ENCODE data around the gene PGAM5.
"Not testable (repeated sequence)": the region's sequence is repeated elsewhere in the genome, so short reads cannot be mapped to it uniquely, and the experiment has no call there.

Gene PGAM5

DNA sequence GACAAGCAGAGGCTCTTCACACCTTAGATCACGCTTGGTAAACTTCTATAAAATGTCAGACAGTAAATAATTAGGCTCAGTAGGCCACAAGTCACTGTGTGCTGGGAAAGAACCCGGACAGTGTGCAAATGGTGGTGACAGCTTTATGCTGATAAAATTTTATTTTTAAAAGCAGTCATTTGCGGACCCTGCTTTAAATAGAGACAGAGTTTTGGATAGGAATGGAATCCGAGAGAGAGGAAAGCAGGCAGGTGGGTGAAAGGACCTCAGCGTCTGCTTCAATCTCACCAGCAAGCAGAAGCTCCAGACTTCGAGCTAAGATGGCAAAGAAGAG is 29.6 kb downstream of the PGAM5 start:
- no peak overlapping the region for H3K27ac Mint-ChIP-seq
- peaks cover 5% of the 10 kb centered on the region for H3K9me3 Mint-ChIP-seq
- peaks cover 9% of the 10 kb centered on the region for H3K4me1 Mint-ChIP-seq (ENCODE audit: low read depth)
- no peaks in the 10 kb centered on the region for H3K27me3 Mint-ChIP-seq (ENCODE audit: low read depth)
- peaks cover 65% of the 10 kb centered on the region for H3K36me3 Mint-ChIP-seq (ENCODE audit: low read depth)
- no peak overlapping the region for H3K4me3 Mint-ChIP-seq

DNA sequence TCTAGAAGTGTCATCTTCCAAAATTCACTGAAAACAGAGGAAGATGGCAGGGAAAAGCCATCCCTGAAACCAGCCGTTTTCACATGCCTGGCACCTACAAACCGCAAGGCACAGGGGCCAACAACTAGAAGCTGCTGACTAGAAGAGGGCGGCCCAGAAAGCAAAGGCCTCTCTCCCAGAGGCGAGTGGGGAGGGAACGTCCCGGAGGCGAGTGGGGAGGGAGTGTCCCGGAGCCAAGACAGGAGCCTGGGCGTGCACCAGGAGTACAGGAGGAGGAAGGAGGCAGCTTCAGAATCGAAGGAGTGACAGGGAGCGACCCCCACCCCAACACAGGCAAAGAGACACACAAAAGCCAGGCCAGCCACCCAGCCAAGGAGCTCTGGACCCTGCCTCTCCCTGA is 30.0 kb downstream of the PGAM5 start:
- H3K36me3 Mint-ChIP-seq (ENCODE audit: low read depth), result peaks cover 63% of the 10 kb centered on the region
- H3K4me3 Mint-ChIP-seq, result no peak overlapping the region
- no peaks in the 10 kb centered on the region for H3K27me3 Mint-ChIP-seq (ENCODE audit: low read depth)
- H3K27ac Mint-ChIP-seq, result no peak overlapping the region
- H3K4me1 Mint-ChIP-seq (ENCODE audit: low read depth), result peaks cover 9% of the 10 kb centered on the region
- peaks cover 5% of the 10 kb centered on the region for H3K9me3 Mint-ChIP-seq

DNA sequence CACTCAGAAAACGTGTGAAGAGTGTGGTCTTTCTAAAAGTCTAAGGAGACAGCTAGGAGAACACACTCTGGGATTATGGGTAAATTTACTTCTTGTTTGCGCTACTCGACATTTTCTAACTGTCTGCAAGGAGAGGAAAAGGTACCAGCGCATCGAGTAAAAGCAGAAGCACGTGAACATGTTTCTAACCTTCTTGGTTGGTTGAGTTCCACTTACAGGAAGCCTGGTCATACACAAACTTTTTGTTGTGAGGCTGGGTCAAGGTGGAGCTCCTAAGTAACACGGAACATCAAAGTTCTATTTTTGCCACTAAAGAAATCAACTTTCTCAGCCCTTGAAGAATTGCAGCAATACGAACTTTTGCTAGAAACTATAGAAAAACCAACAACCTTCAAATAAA is 31.0 kb downstream of the PGAM5 start:
- peaks cover 9% of the 10 kb centered on the region for H3K4me1 Mint-ChIP-seq (ENCODE audit: low read depth)
- no peaks in the 10 kb centered on the region for H3K27me3 Mint-ChIP-seq (ENCODE audit: low read depth)
- H3K9me3 Mint-ChIP-seq, result peaks cover 5% of the 10 kb centered on the region
- H3K4me3 Mint-ChIP-seq, result no peak overlapping the region
- no peak overlapping the region for H3K27ac Mint-ChIP-seq
- H3K36me3 Mint-ChIP-seq (ENCODE audit: low read depth), result peaks cover 61% of the 10 kb centered on the region

DNA sequence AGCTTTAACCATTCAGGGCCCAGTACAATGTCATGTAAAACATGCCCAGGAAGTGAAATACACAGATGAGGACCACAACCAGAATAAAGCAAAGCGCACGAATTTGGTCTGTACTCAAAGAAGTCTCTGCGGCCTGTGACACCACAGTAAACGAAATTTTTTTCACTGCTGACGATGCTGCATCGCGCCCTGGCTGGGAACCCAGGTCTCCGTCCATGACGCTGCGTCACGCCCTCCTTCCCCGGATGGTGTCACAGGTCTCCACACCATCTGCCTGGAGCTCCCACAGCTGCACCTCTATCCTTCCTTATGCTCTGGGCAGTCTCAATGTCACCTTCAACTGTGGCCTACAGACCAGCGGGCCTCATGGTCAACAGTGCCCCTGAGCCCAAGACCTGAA is 33.2 kb downstream of the PGAM5 start:
- Mint-ChIP-seq H3K9me3 (peaks cover 5% of the 10 kb centered on the region), H3K27ac (no peak overlapping the region), H3K4me1 (ENCODE audit: low read depth) (peaks cover 9% of the 10 kb centered on the region), H3K4me3 (no peak overlapping the region), H3K27me3 (ENCODE audit: low read depth) (no peaks in the 10 kb centered on the region), H3K36me3 (ENCODE audit: low read depth) (peaks cover 62% of the 10 kb centered on the region)

DNA sequence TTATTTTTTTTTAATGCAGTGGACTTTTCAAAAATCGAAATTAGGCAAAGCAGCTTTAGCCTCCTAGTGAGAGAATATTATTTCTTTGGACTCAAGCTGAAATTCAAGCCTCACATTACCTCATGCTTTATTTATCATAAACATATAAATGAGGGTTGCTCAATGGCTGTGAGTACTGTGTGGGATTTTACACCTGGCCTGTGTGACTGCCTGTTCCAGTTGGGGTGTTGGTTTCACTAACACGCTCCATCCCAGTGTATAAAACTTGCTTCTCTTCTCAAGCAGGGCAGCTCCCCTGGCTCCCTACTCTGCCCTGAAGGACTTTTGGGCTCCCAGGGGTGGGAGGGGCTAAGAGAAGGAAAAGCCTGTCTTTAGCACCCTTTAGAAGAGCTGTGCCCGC is 36.0 kb downstream of the PGAM5 start:
- Mint-ChIP-seq H3K4me1 (ENCODE audit: low read depth) (peaks cover 9% of the 10 kb centered on the region), H3K9me3 (peaks cover 5% of the 10 kb centered on the region), H3K36me3 (ENCODE audit: low read depth) (peaks cover 47% of the 10 kb centered on the region), H3K27ac (no peak overlapping the region), H3K4me3 (no peak overlapping the region), H3K27me3 (ENCODE audit: low read depth) (no peaks in the 10 kb centered on the region)

DNA sequence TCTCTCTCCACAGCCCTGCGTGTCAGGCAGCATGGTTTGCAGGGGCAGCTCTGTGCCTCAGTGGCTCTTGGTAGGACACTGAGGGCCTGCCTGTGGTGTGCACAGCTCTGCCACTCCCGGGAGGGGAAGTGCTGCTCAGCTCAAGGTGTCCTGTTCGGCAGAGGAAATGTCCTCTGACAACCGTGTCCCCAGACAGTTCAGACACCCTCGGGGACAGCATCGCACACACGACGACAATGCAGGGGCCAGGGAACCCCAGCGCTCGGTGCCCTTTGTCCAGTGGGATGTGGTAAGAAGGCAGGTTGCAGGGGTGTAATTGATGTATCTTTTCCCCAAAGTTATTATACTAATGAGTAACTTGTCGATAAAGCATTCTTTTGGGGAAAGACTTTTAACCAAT is 36.8 kb downstream of the PGAM5 start:
- H3K27ac Mint-ChIP-seq, result no peak overlapping the region
- peaks cover 39% of the 10 kb centered on the region for H3K36me3 Mint-ChIP-seq (ENCODE audit: low read depth)
- peaks cover 8% of the 10 kb centered on the region for H3K4me1 Mint-ChIP-seq (ENCODE audit: low read depth)
- no peaks in the 10 kb centered on the region for H3K27me3 Mint-ChIP-seq (ENCODE audit: low read depth)
- H3K4me3 Mint-ChIP-seq, result no peak overlapping the region
- peaks cover 5% of the 10 kb centered on the region for H3K9me3 Mint-ChIP-seq

DNA sequence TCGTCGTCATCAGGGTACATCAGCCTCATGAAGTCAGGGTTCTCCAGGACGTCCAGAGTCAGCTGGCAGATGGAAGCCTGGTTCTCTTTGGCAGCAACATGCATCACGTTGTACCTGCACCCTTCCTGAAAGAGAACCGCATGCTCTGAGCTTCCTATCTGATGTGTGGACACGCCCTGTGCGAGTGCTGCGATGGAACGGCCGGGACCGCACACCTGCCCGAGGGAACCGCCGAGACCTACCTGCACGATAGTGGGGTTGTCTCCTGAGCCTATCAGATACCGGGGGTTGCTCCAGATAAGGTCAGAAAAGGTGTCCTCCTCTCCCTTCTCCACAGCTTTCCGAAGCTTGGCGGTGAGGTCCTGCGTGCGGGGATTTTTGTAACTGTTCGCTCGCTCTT is 37.3 kb downstream of the PGAM5 start:
- Mint-ChIP-seq H3K27ac (no peak overlapping the region), H3K36me3 (ENCODE audit: low read depth) (peaks cover 37% of the 10 kb centered on the region), H3K4me1 (ENCODE audit: low read depth) (peaks cover 4% of the 10 kb centered on the region), H3K27me3 (ENCODE audit: low read depth) (no peaks in the 10 kb centered on the region), H3K9me3 (no peaks in the 10 kb centered on the region), H3K4me3 (no peak overlapping the region)

DNA sequence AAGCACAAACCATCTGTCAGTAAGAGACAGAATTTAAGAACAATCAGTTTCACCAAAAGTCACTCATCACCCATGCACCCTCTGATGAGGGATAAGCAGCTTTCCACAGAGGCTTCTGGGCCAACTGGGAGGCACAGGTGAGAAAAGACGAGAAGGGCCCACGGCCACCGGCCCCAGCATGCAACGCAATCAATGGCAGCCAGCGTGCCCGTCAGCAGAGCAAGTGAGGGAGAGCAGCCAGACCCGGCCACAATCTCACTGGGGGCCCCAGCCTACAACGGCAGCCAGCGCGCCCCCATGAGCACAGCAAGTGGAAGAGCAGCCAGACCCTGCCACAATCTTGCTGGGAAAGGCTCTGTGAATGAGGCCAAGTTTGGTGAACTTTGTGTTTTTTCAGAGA is 37.7 kb downstream of the PGAM5 start:
- no peak overlapping the region for H3K27ac Mint-ChIP-seq
- peaks cover 36% of the 10 kb centered on the region for H3K36me3 Mint-ChIP-seq (ENCODE audit: low read depth)
- H3K27me3 Mint-ChIP-seq (ENCODE audit: low read depth), result no peaks in the 10 kb centered on the region
- H3K4me1 Mint-ChIP-seq (ENCODE audit: low read depth), result peaks cover 3% of the 10 kb centered on the region
- no peaks in the 10 kb centered on the region for H3K9me3 Mint-ChIP-seq
- no peak overlapping the region for H3K4me3 Mint-ChIP-seq

DNA sequence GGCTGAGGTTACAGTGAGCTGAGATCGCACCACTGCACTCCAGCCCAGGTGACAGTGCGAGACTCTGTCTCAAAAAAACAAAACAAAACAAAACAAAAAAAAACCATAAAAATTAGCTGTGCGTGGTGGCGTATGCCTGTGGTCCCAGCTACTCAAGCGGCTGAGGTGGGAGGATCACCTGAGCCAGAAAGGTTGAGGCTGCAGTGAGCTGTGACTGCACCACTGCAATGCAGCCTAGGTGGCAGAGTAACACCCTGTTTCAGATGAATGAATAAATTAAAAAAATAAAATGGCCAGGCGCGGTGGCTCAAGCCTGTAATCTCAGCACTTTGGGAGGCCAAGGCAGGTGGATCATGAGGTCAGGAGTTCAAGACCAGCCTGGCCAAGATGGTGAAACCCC is 43.0 kb downstream of the PGAM5 start:
- H3K4me3 Mint-ChIP-seq; H3K27me3 Mint-ChIP-seq (ENCODE audit: low read depth); H3K9me3 Mint-ChIP-seq; H3K27ac Mint-ChIP-seq; H3K4me1 Mint-ChIP-seq (ENCODE audit: low read depth): not testable (repeated sequence)
- H3K36me3 Mint-ChIP-seq (ENCODE audit: low read depth), result peaks cover 20% of the 10 kb centered on the region

DNA sequence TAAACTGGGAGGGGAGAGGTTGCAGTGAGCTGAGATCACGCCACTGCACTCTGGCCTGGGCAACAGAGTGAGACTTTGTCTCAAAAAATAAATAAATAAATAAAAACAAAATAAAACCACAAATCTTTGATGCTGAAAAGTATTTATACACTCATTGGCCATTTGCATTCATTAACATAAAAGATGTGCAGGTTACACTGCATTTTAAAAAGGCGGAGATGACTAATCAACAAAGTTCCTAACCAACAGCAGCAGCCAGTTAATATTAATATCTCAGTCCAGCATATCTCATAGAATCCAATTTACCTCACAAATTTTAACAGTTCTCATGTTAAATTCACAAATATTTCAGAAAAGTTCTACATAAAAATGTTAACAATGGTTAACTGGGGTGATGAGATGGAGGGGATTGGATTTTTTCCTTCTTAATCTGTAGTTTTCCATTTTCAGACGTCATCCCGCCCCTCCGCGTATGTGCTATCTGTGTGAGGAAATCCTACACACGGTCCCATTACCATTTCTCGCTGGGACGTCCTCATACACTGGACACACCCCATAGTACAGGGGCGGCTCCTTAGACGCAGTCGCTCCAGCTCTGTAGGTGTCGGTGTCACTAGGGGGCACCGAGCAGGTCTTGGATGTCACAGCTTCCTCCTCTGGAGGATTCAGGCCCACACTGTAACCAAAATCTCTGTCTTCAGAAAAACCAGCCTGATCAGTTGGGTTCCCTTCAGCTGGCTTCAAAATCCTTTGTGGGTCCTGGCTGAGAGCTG is 43.7 kb downstream of the PGAM5 start:
- Mint-ChIP-seq H3K9me3 (no peaks in the 10 kb centered on the region), H3K27me3 (ENCODE audit: low read depth) (no peaks in the 10 kb centered on the region), H3K36me3 (ENCODE audit: low read depth) (peaks cover 20% of the 10 kb centered on the region), H3K4me3 (no peak overlapping the region), H3K4me1 (ENCODE audit: low read depth) (peaks cover 2% of the 10 kb centered on the region), H3K27ac (no peak overlapping the region)

DNA sequence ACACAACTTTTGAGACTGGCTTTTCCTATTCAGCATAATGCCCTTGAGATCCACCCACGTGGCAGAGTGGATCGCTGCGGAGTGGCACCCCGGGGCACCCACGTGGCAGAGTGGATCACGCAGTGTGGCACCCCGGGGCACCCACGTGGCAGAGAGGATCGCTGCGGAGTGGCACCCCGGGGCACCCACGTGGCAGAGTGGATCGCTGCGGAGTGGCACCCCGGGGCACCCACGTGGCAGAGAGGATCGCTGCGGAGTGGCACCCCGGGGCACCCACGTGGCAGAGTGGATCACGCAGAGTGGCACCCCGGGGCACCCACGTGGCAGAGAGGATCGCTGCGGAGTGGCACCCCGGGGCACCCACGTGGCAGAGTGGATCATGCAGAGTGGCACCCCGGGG is 48.2 kb downstream of the PGAM5 start:
- H3K9me3 Mint-ChIP-seq; H3K27ac Mint-ChIP-seq; H3K27me3 Mint-ChIP-seq (ENCODE audit: low read depth); H3K4me3 Mint-ChIP-seq: not testable (repeated sequence)
- Mint-ChIP-seq H3K4me1 (ENCODE audit: low read depth) (peaks cover 15% of the 10 kb centered on the region), H3K36me3 (ENCODE audit: low read depth) (peaks cover 20% of the 10 kb centered on the region)

DNA sequence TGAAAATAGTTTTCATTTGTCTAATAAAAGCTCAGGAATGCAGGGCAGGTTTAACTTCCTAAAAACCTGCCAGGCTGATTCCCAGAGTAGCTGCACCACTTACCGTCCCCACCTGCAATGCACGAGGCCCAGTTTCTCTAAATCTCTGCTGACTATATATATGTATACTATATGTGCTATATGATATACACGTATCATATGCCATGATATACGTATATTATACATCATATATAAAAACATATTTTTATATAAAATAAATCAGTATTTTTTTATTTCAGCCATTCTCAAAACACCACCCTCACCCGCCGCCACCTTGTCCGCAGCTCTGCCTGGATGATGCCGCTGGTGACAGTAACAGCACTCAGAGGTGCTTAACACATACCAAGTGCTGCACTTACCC is 48.7 kb downstream of the PGAM5 start:
- Mint-ChIP-seq H3K36me3 (ENCODE audit: low read depth) (peaks cover 18% of the 10 kb centered on the region), H3K4me1 (ENCODE audit: low read depth) (peaks cover 15% of the 10 kb centered on the region), H3K27ac (no peak overlapping the region), H3K4me3 (no peak overlapping the region), H3K9me3 (no peaks in the 10 kb centered on the region), H3K27me3 (ENCODE audit: low read depth) (no peaks in the 10 kb centered on the region)

DNA sequence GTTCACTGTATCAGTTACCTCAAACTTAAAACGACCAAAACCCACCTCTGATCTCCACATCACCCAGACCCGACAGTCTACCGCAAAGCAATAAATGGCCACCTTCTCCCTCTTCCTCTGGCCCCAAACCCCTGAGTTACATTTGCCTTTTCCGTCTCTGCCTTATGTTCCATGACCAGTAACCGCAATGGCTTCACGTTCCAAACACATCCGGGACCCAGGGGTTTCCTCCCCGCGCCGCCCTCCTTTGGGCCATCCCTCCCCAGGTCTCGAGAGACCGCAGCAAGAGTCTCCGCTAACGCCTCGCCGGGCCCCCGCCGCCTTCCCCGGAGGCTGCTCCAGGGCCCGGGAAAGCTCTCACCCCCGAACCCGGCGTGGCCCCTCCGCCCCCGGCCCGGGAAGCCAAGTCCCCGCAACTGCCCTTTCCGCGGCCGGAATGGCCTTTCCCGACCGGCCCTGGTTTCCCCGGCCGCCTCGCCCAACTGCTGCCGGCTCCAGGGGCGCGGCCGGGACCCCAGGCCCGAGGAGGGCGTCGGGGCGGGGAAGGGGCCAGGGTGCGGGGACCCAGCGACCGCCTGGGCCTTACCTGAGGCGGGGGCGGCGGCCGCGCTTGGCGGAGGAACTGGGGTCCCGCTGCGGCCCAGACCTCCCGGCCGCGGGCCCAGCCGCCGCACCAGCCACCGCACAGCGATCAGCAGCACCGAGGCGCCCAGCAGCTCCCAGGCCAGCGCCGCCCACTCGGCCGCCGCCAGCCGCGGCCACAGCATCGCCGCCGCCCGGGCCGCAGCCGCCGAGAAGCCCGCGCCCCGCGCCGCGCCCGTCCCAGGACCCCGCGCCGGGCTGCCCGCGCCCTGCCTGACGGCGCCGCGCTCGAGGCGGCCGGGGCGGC is 50.6 kb downstream of the PGAM5 start, which contains the start of gene ANKLE2:
TSS of gene ANKLE2 (minus strand) at position 801 of the 889 bp plus-strand sequence. CDS start at position 767, 34 bp downstream.
- Mint-ChIP-seq H3K9me3 (no peaks in the 10 kb centered on the region), H3K27ac (peak within 1 kb of the TSS; percentile 91), H3K27me3 (ENCODE audit: low read depth) (no peaks in the 10 kb centered on the region), H3K36me3 (ENCODE audit: low read depth) (peaks cover 15% of the 10 kb centered on the region), H3K4me1 (ENCODE audit: low read depth) (peaks cover 15% of the 10 kb centered on the region), H3K4me3 (peak within 1 kb of the TSS; percentile 92)

DNA sequence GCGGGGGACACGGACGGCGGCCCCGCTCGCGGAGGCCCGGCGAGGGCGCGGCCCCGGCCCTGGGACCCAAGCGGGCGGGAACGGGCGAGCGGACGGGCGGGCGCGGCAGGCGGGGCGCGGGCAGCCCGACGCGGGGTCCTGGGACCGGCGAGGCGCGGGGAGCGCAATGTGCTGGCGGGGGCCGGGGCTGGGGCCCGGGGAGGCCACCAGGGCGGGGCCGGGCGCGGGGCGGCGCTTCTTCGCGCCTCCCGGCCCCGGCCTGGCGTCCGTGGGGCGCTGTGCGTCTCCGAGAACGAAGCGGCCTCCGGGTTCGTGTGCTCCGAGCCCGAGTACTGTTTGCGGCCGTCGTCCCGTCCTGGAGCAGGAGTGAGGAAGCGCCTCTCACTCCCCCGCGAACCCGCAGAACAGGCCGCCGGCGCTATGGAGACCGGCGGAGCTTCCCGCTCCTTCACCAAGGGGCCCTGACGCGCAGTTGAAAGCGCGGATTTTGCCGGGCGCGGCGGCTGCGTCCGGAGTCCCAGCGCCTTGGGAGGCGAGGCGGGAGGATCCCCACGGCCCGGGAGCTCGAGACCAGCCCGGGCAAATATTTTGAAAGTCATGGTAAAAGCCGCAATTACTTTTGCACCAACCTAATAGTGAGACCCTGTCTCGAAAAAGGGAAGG is 51.4 kb downstream of the PGAM5 start:
- Mint-ChIP-seq H3K9me3 (no peaks in the 10 kb centered on the region), H3K27me3 (ENCODE audit: low read depth) (no peaks in the 10 kb centered on the region), H3K27ac (peak overlapping the region; percentile 63), H3K4me3 (peak overlapping the region; percentile 72), H3K36me3 (ENCODE audit: low read depth) (peaks cover 11% of the 10 kb centered on the region), H3K4me1 (ENCODE audit: low read depth) (peaks cover 14% of the 10 kb centered on the region)

DNA sequence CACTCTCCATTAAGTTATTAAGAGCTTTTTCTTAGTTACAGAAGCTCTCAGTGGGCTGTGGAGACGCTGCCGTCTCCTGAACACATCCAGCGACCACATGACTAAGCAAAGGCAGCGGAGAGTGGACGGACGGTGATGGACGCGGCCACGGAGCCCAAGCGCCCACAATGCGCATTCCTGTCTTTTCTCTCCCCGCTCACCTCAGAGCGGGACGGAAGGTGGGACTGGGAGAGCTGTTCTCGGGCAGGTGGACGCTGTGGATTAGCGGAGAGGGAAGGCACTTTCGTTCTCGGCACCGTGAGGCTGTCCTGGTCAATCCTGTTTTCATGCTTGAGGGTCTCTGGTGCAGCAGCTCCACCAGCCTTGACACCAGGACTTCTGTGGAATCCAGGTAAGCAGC is 53.6 kb downstream of the PGAM5 start:
- H3K4me1 Mint-ChIP-seq (ENCODE audit: low read depth), result peaks cover 20% of the 10 kb centered on the region

More for the DNA sequence above, 53.6 kb downstream of the PGAM5 start:
- Mint-ChIP-seq H3K9me3 (no peaks in the 10 kb centered on the region), H3K4me3 (no peak overlapping the region), H3K36me3 (ENCODE audit: low read depth) (peaks cover 13% of the 10 kb centered on the region), H3K27me3 (ENCODE audit: low read depth) (no peaks in the 10 kb centered on the region), H3K27ac (no peak overlapping the region)

Data from T-helper 1 cell treated with Interleukin-12 subunit alpha and Interleukin-12 subunit beta and Interleukin-4 antibody, amounts not matched to agents 30 μg/mL and 1 μg/mL, for 36 hours (primary cell).